NCI-H1092 treated with DMSO at 0.1 percent for 48 hours (cell line): Measurements from ENCODE around the gene MEMO1.
"Not testable (repeated sequence)": the region's sequence is repeated elsewhere in the genome, so short reads cannot be mapped to it uniquely, and the experiment has no call there.

Experiments used
- DNase-seq: peaks from one replicate; lab custom pipeline; 2025; lab: John Stamatoyannopoulos, UW

MEMO1 gene

DNA sequence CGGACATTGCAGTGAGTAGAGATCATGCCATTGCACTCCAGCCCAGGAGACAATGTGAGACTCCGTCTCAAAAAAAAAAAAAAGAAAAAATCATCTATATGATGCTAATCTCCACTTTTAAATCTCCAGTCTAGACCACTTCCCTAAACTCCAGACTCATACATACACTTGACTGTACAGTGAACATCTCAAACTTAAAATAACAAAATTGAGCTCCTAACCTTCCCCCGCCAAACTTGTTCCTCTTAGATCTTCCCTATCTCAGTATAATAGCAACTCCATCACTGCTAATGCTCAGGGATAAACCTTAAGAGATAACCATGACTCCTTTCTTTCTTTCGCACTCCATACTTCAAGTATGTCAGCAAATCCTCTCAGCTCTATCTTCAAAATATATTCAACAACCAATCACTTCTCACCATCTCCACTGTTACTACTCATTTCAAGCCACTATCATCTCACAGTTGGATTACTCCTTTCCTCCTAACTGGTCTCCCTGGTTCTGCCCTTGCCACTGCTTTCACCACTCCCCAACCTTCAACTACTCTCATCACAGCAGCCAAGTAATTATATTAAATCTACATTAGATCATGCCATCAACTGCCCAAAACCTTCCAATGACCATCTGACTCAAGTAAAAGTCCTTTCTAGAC, 12.0 kb downstream of the MEMO1 start:
- no peak for DNase-seq

DNA sequence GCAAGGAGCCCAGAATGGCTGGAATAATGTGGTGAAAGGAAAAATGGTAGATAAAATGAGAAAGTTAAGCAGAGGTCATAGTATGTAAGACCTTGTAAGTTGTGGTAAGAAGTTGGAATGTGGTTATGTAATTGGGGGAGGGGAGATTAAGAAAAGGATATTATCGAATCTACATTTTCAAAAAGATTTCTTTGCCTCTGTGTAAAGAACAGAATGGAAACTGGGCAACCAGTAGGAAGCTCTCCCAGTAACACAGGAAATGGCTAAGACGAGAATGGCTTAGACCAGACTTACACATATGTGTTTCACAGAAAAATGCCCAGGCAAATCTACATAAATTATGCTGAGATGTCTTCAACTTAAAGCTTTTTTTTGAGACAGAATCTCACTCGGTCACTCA, 13.2 kb downstream of the MEMO1 start:
- DNase-seq: no peak

DNA sequence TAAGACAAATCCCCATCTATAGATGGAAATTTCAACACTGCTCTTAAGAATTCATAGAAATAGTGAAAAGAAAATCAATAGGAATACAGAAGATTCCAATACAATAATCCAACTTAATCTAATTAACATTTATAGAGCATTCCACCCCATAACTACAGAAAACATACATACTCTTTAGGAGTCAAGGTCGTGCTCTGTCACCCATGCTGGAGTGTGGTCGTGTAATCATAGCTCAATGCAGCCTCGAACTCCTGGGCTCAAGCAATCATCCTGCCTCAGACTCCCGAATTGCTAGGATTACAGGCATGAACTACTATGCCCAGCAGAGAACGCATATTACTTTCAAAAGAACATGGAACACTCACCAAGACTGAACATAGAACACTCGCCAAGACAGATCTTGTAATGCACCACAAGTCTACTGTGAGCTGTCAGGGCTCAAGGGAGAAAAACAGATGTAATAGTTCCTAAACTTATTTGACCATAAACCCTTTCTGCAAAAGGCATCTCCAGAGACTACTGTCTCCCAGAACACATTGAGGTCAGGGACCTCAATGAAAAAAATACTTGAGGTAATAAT, 14.1 kb downstream of the MEMO1 start:
- DNase-seq: no peak

DNA sequence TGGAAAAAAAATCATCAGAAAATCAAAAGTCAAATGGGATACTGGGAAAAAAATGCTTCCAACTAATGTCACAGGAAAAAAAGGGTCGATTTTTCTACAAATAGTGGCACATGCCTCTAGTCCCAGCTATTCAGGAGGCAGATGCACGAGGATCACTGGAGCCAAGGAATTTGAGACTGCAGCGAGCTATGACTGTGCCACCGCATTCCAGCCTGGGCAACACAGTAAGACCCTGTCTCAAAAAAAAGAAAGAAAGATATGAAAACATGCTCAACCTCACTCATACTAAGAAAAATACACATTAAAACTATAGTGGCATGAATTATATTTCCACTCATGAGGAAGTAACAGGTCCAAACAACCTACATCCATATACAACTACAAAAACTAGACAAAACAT, 17.9 kb downstream of the MEMO1 start:
- DNase-seq: no peak

DNA sequence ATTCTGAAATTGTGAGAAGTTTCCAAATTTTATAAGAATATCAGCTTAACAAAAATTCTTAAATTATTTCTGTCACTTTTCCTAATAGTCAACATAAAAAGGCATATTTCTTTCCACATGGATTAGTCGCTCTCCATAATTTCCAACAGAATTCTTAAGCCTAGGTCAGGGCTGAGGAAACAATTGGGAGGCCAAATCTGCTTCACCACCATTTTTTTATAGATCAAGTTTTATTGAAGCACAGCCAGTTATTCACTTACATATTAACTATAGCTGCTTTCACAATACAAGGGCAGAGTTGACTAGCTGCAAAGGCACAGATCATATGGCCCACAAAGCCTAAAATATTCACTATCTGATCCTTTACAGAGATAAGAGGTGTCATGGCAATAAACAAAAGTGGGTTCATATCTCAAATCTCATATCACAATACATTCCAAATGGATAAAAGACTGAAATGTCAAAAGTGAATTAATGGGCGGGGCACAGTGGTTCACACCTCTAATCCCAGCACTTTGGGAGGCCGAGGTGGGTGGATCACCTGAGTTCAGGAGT, 18.7 kb downstream of the MEMO1 start:
- no peak for DNase-seq

DNA sequence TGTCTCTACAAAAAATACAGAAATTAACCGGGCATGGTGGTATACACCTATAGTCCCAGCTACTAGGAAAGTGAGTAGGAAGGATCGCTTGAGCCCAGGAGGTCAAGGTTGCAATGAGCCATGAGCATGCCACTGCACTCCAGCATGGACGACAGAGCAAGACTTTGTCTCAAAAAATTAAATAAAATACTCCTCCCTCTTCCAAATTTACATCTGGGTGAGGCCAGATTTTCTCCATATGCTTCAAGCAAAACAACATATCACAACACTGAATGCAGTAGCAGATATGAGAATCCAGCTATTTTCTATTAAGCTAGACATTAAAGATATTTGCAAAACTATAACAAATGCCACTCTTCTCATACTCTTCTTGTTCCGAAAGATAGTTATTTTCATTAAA, 20.9 kb downstream of the MEMO1 start:
- DNase-seq: no peak

DNA sequence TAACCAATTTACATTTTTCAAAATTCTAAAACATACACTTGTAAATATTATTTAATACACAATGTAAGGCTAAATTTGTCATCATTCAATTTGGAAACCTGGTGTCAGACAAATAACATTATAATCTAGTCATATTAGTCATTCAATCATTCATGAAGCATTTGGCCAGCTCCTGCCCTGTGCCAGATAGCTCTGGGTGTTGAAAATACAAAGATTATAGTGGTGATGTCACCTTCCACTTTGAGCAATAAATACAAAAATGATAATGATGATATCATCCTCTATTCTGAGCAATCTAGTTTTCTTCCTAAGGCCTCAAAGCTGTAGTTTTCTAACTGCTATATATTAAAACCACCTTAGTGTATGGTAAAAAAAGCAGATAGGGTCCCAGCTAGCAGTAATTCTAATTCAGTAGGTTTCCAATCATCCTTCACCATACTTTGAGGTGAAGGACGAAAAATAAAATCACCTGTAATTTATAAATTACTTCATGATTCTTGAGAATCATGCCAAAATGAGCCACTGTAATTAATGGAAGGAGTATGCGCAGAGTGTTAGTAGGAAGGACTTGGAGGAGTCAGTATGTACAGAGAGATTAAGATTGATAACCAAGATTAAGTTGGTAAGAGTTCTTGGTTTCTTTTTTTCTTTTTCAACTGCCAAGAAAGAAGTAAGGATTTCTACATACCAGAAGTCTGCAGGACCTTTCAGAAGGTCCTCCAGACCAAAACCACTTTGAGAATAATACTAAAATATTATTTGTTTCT, 23.2 kb downstream of the MEMO1 start:
- no peak for DNase-seq

DNA sequence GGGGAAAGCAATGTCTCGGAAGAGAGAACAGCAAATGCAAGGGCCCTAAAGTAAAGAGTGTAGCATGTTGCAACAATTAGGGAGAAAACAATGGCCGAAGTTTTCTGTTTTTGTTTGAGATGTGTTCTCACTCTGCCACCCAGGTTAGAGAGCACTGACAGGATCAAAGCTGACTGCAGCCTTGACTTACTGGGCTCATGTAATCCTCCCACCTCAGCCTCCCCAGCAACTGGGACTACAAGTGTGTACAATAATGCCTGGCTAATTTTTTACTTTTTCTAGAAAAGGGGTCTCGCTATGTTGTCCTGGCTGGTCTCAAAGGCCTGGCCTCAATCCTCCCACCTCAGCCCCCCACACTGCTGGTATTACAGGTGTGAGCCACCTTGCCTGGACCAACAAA, 23.9 kb downstream of the MEMO1 start:
- DNase-seq: no peak

DNA sequence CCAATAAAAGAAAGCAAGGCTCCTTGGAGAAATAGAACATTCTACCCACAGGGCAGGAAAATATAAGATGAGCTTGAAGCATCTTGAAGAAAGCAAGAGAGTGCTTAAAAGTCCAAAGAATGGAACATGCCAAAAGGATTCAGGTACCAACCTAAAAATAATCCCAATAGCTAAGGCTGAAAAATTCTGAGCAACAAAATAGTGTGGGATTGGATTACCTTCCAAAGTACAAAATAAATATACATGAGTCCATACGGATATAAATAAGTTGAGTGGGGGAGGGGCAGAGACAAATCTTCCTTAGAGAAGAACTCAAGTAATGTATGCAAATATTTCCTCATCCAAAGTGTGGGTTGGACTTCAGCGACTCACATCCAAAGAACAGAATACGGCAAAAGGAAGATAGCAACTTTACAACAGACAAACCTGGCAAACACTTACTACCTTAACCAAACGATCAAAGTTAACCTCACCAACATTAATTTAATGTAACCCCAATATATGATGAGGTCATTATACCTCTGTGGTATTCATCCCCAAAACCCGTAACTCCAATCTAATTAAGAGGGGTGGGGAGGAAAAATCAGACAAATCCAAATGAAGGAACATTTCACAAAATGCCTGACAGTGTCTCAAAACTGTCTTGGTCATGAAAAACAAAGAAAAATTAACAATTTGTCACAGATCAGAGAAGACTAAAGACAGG, 26.9 kb downstream of the MEMO1 start:
- DNase-seq: no peak

DNA sequence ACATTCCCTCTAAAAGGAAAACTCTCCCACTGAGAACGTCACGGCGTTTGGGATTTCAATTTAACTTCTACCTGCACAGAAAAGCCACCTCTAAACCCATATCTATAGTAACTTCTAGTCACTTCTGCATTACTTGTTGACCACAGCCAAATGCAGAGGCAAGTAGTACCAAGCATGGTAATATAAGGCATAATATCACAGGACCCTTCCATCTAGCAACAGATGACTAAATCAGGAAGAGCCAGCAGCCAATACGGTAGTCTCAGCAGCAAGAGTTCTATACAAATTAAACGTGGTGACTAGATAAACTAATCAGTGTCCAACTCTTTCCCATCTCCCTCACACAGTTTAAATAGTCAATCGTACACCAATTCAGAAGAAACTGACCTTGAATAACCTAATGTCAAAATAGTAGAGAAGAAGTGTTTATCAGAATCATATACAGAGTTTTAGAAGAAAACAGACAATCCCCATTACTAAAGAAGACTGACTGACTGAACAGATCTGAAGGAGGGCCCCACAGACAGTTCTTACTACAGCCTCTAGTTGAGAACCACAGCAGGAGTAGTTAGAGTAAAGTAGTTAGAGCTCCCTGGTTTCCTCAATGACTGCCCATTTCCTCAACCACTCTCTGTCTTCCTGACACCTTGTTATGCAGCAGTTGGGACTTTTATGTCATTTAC, 30.0 kb downstream of the MEMO1 start:
- no peak for DNase-seq

DNA sequence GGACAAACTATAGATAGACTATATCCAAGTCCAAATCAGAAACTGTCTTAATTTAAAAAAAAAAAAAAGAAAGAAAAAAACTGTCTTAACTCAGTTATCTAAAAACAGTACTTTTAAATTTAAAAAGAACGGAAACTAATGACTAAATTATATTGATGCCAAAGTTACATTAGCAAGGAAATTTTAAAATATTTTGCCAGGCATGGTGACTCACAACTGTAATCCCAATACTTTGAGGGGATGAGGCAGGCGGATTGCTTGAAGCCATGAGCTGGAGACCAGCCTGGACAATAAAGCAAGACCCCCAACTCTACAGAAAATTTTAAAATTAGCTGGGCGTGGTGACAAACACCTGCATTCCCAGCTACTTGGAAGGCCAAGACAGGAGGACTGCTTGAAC, 30.9 kb downstream of the MEMO1 start:
- no peak for DNase-seq

DNA sequence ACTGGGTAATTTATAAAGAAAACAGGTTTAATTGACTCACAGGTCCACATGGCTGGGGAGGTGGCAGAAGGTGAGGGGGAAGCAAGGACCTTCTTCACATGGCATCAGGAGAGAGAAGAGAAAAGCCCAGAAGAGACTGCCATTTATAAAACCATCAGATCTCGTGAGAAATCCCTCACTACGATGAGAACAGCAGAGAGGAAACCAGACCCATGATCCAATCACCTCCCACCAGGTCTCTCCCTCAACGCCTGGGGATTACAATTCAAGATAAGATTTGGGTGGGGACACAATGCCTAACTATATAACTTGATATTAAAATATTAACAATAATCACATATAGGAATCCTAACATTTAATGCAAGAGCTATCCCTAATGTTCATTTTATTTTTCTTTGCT, 31.8 kb downstream of the MEMO1 start:
- no peak for DNase-seq

DNA sequence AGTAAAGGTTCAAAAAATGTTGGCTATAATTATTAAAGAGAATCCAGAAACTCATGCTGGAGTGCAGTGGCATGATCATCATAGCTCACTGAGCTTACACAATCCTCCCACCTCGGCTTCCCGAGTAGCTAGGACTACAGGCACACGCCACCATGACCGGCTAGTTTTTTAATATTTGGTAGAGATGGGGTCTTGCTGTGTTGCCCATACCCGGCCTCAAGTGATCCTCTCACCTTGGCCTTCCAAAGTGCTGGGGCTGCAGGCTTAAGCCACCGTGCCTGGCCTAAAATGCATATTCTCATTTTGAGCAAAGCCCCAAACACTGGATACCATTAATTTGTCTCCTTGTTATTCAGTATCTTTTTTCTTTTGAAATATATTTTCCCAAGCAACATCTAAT, 32.4 kb downstream of the MEMO1 start:
- no peak for DNase-seq

DNA sequence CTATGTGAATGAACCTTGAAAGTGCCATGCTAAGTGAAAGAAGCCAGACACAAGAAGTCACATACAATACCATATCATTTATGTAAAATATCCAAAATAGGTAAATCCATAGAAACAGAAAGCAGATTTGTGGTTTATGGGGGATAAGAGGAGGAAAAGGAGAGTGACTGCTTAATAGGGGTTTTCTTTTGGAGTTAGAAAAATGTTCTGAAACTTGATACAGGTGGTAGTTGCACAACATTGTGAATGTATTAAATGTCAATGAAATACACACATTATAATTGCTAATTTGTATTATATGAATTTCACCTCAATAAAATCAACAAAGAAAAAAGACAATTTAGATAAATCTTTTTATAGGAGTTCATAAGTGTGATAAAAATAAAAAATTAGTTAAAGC, 37.1 kb downstream of the MEMO1 start:
- no peak for DNase-seq

DNA sequence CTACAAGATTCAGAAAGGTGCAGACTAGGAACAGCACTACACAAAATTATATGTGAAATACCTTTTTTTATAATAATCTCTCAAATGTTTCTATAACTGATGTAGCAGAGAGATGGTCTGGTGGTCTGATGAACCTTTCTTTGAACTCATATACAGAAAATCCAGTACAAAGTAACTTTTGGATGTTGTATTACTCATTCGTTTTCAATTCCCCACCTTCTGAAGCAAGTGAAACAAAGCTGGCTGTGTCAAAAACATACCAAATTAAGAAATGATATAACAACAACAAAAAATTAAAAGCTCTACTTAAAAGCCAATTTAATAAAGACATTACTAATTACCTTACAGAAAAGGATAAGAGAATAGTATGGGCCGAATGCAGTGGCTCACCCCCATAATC, 38.7 kb downstream of the MEMO1 start:
- DNase-seq: no peak

DNA sequence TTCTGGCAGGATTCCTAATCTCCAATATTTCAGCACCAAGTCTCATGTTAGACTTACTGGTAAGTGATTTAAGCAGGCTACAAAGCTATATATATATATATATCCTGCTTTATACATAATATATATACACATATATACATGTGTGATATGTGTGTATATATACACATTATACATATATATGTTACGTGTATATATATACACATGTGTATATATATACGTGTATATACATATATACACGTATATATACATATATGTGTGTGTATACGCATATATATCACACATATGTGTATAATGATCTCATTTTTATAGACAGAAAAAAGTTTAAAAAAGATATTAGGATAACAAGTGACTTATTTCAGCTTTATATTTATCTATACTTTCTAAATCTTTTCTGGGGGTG, 41.6 kb downstream of the MEMO1 start:
- DNase-seq: no peak

DNA sequence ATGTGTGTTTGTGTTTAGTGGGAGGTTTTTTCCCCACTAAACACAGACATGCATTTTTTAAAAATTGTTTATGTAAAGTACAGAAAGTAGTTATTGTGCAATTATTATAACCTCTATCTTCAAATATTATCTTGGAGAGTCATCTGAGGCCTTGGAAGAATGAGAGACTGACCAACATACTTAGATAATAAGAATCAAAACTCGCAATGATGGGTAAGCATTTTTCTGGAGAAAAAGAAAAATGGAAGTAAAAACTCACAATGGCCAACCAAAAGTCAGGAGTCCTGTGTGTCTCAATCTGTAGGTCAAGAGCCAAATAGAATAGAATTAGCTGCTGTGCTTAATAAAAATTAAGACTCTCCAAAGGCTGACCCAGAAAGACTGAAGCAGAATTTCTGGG, 43.0 kb downstream of the MEMO1 start:
- no peak for DNase-seq

DNA sequence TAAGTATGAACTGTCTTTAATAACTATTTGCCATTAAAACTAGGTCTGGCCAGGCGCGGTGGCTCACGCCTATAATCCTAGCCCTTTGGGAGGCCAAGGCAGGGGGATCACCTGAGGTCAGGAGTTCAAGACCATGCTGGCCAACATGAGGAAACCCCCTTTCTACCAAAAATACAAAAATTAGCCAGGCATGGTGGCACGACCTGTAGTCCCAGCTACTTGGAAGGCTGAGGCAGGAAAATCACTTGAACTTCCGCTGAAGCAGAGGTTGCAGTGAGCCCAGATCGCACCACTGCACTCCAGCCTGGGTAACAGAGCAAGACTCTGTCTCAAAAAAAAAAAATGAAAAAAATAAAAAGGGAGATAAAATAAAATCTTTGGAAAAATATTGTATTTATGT, 44.4 kb downstream of the MEMO1 start:
- not testable (repeated sequence) for DNase-seq

DNA sequence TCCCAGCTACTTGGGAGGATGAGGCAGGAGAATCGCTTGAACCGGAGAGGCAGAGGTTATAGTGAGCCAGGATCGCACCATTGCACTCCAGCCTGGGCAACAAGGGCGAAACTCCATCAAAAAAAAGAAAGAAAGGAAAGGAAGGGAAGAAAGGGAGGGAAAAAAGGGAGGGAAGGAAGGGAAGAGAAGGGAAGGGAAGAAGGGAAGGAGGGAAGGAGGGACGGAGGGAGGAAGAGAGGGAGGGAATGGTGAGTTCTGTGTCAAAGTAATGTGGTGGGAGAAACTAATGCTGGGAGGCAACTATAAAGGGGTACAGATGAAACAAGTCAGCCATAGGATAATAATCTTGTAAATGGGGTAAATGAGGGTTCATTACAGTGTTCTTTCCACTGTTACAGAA, 45.7 kb downstream of the MEMO1 start:
- no peak for DNase-seq

DNA sequence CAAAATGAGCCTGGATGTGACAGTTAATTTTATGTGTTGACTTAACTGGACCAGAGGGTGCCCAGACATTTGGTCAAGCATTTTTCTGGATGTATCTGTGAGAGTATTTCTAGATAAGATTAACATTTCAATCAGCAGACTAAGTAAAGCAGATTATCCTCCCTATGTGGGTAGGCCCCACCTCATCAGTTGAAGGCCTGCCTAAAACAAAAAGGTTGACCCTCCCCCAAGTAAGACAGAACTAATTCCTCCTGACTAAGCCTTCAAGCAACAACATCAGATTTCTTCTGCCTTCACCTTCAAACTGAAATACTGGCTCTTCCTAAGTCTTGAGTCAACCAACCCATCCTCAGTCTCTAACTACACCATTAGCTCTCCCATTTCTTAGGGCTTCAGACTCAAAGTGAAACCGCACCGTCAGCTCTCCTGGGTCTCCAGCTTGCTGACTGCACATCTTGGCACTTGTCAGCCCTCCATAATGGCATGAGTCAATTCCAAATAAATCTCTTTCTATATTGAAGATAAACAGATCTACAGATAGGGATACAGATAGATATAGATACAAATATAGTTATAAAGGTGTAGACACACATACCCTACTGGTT, 47.9 kb downstream of the MEMO1 start:
- no peak for DNase-seq

DNA sequence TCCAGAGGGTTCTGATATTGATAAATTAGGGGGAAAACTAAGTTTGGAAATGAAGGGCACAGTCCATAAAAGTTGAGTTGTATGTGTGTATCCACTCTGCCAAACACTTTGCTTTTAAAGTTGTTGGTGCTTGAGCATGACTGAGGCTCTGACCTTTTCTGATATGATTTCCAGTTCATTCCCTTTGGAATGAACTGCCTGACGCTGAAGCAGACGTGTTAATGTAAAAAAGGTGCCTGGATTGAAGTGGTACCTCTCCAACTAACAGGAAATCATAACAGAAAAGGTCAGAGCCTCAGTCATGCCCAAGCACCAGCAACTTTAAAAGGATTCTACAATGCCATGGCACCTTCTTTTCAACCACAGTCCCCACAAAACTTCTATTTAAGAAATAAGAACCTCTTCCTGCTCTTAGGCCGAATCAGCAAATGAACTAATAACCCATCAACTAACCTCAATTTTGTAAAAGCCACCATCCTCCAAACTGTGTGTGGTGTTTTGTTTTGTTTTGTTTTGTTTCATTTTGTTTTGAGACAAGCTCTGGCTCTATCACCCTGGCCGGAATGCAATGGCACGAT, 52.6 kb downstream of the MEMO1 start:
- no peak for DNase-seq
